GM23248 (cell line): ENCODE results near the gene HACE1. TPM values are rescaled to one million over a fixed set of nuclear protein-coding genes. Genes with fewer than 3 reads are reported as not detected.
"Not testable (repeated sequence)": the region's sequence is repeated elsewhere in the genome, so short reads cannot be mapped to it uniquely, and the experiment has no call there.

ENCODE experiments used
- DNase-seq: peaks from one replicate; pipeline ENCODE4 v3.0.0-alpha.2; 2015
- H2AFZ ChIP-seq: fragments of 200-600 bp; sonication (generic); 2 replicates; pipeline ENCODE4 v1.6.1; 2016; ENCODE audit warnings: antibody characterized with exemption
- H3F3A ChIP-seq: fragments of 200-600 bp; sonication (generic); 2 replicates; pipeline ENCODE4 v1.6.1; 2016; ENCODE audit warnings: mild to moderate bottlenecking, antibody characterized with exemption, mixed run types; ENCODE audit not compliant: insufficient read depth
- H3K27ac ChIP-seq: fragments of 200-600 bp; sonication (generic); 2 replicates; pipeline ENCODE4 v1.5.1; 2016; ENCODE audit warnings: mild to moderate bottlenecking
- H3K27me3 ChIP-seq: fragments of 200-600 bp; sonication (generic); replicated peaks from 2 replicates; pipeline ENCODE4 v1.6.1; 2016; ENCODE audit warnings: mild to moderate bottlenecking; ENCODE audit not compliant: insufficient read depth
- H3K36me3 ChIP-seq: fragments of 200-600 bp; sonication (generic); 2 replicates; pipeline ENCODE4 v1.6.1; 2016; ENCODE audit warnings: low read depth, mild to moderate bottlenecking
- H3K4me1 ChIP-seq: fragments of 200-600 bp; sonication (generic); 2 replicates; pipeline ENCODE4 v1.6.1; 2016; ENCODE audit warnings: mild to moderate bottlenecking; ENCODE audit not compliant: insufficient read depth
- H3K4me2 ChIP-seq: fragments of 200-600 bp; sonication (generic); one replicate; pipeline ENCODE4 v1.6.1; 2016; ENCODE audit warnings: mild to moderate bottlenecking; ENCODE audit not compliant: unreplicated experiment
- H3K4me3 ChIP-seq: fragments of 200-600 bp; sonication (generic); 2 replicates; pipeline ENCODE4 v1.5.1; 2016; ENCODE audit warnings: mild to moderate bottlenecking
- H3K79me2 ChIP-seq: fragments of 200-600 bp; sonication (generic); 2 replicates; pipeline ENCODE4 v1.6.1; 2016; ENCODE audit warnings: mild to moderate bottlenecking; ENCODE audit not compliant: insufficient read depth
- H3K9ac ChIP-seq: fragments of 200-600 bp; sonication (generic); 2 replicates; pipeline ENCODE4 v1.6.1; 2016; ENCODE audit warnings: mild to moderate bottlenecking
- H3K9me2 ChIP-seq: fragments of 200-600 bp; sonication (generic); 2 replicates; pipeline ENCODE4 v1.6.1; 2016; ENCODE audit warnings: mixed run types, mild to moderate bottlenecking, moderate library complexity; ENCODE audit not compliant: insufficient read depth
- H3K9me3 ChIP-seq: fragments of 200-600 bp; sonication (generic); one replicate; pipeline ENCODE4 v1.6.1; 2017; ENCODE audit warnings: low read depth
- H4K20me1 ChIP-seq: fragments of 200-600 bp; sonication (generic); 2 replicates; pipeline ENCODE4 v1.6.0; 2016; ENCODE audit not compliant: insufficient read depth
- EZH2 ChIP-seq: fragments of 200-600 bp; sonication (generic); IDR thresholded peaks from 2 replicates; pipeline ENCODE4 v1.6.1; 2018; ENCODE audit warnings: antibody characterized with exemption, mild to moderate bottlenecking; ENCODE audit not compliant: insufficient read depth, poor library complexity, severe bottlenecking
- EZH2phosphoT487 ChIP-seq: fragments of 200-600 bp; sonication (generic); IDR thresholded peaks from 2 replicates; pipeline ENCODE4 v1.6.1; 2018; ENCODE audit warnings: antibody characterized with exemption, moderate library complexity, mild to moderate bottlenecking, low read depth; ENCODE audit not compliant: insufficient read depth
- WGBS, 2 experiments: methylation state at CpG; one replicate each; pipeline ENCODE4 v1.1.6; 2015 to 2017; ENCODE audit warnings: low lambda C conversion rate in 2 of 2, low coverage in 1 of 2; ENCODE audit errors: missing lambda C conversion rate in 2 of 2; 5-methylcytosine and 5-hydroxymethylcytosine counted together
- in situ Hi-C: fragments of 300-500 bp; cut with MboI; formaldehyde crosslinking; loops from 2 replicates; pipeline ENCODE4 v1.15.0; 2020
- polyA plus RNA-seq: library from polyadenylated mRNA; unstranded; fragments of >200 nt; fragmentation: Nextera tagmentation; extraction: Ambion mirVana; gene quantifications from 2 replicates; pipeline ENCODE4 v1.2.1, GENCODE V29; 2016
- total RNA-seq: library from RNA; depleted of rRNA; stranded (reverse); fragments of >200 nt; shearing (Covaris generic); gene quantifications from 2 replicates; pipeline ENCODE4 v1.2.3, GENCODE V29; 2014

Gene HACE1
- total and polyA plus RNA-seq, 2 experiments from 2014 or later: 7.7 to 13.3 TPM

GRCh38 chr6:104835782-104836181 is 23.9 kb downstream of the HACE1 start:
- Histone ChIP-seq H3K4me2 (no peak overlapping the region), H3K9me2 (no peaks in the 10 kb centered on the region), H3K9ac (no peak overlapping the region), H2AFZ (no peak overlapping the region), H3K27ac (no peak overlapping the region), H3K9me3 (no peaks in the 10 kb centered on the region), H3K4me1 (no peaks in the 10 kb centered on the region), H3K27me3 (no peaks in the 10 kb centered on the region), H3K79me2 (no peaks in the 10 kb centered on the region; the same call in 1 of the 2 replicates), H4K20me1 (no peaks in the 10 kb centered on the region), H3F3A (no peaks in the 10 kb centered on the region), H3K36me3 (0 out of 2 replicates have a peak, but pooled peaks cover 18% of the 10 kb centered on the region), H3K4me3 (no peak overlapping the region)
- TF ChIP-seq EZH2 (no peak), EZH2phosphoT487 (no peak)
- in situ Hi-C loops: no loop called here
- no peak for DNase-seq

- Histone ChIP-seq H3K27ac (no peak overlapping the region), H3K9ac (no peak overlapping the region), H3F3A (no peaks in the 10 kb centered on the region), H3K4me2 (no peak overlapping the region), H3K9me3 (no peaks in the 10 kb centered on the region), H3K4me3 (no peak overlapping the region), H3K79me2 (no peaks in the 10 kb centered on the region), H3K36me3 (0 out of 2 replicates have a peak, but pooled peaks cover 14% of the 10 kb centered on the region), H3K9me2 (no peaks in the 10 kb centered on the region; the same call in 1 of the 2 replicates), H3K27me3 (no peaks in the 10 kb centered on the region), H2AFZ (no peak overlapping the region), H4K20me1 (no peaks in the 10 kb centered on the region), H3K4me1 (no peaks in the 10 kb centered on the region)
- DNase-seq: no peak
- WGBS, 2 experiments: 97 to 100% methylated on average over 1 of the region's 1 CpG
- TF ChIP-seq EZH2 (no peak), EZH2phosphoT487 (no peak)
- in situ Hi-C loops: no loop called here
These were observed 30.3 kb downstream of the HACE1 start for GRCh38 chr6:104829183-104829958.

GRCh38 chr6:104828478-104828877 is 31.2 kb downstream of the HACE1 start:
- H3K9me2 ChIP-seq: no peaks in the 10 kb centered on the region; the same call in 1 of the 2 replicates
- no peak for TF ChIP-seq EZH2phosphoT487
- in situ Hi-C loops: no loop called here
- H3K79me2 ChIP-seq: no peaks in the 10 kb centered on the region
- no peak overlapping the region for H3K4me2 ChIP-seq
- WGBS, 2 experiments: 52 to 57% methylated on average over 1 of the region's 1 CpG
- H3K9ac ChIP-seq: no peak overlapping the region
- no peaks in the 10 kb centered on the region for H4K20me1 ChIP-seq
- no peak for DNase-seq
- no peaks in the 10 kb centered on the region for H3K9me3 ChIP-seq
- H3F3A ChIP-seq: no peaks in the 10 kb centered on the region
- H3K27ac ChIP-seq: no peak overlapping the region
- no peak overlapping the region for H2AFZ ChIP-seq
- no peak overlapping the region for H3K4me3 ChIP-seq
- H3K36me3 ChIP-seq: 0 out of 2 replicates have a peak, but pooled peaks cover 14% of the 10 kb centered on the region
- no peaks in the 10 kb centered on the region for H3K27me3 ChIP-seq
- no peaks in the 10 kb centered on the region for H3K4me1 ChIP-seq

- H3K4me1 ChIP-seq, in situ Hi-C loops, H3K9ac ChIP-seq, H3K9me2 ChIP-seq, DNase-seq, H4K20me1 ChIP-seq, H3K36me3 ChIP-seq, H3K27me3 ChIP-seq, H3K4me2 ChIP-seq, H3K79me2 ChIP-seq, H3K4me3 ChIP-seq, H2AFZ ChIP-seq, H3K9me3 ChIP-seq, H3K27ac ChIP-seq, H3F3A ChIP-seq: not testable (repeated sequence)
- WGBS, 2 experiments: 96 to 98% methylated on average over 4 of the region's 4 CpGs
These were observed 38.9 kb downstream of the HACE1 start for GRCh38 chr6:104820820-104821219.

GRCh38 chr6:104816125-104816524 is 43.6 kb downstream of the HACE1 start:
- no peak overlapping the region for H3K9ac ChIP-seq
- WGBS, 2 experiments: 93 to 96% methylated on average over 3 of the region's 3 CpGs
- H3K9me3 ChIP-seq: no peaks in the 10 kb centered on the region
- no peak overlapping the region for H2AFZ ChIP-seq
- no peak overlapping the region for H3K27ac ChIP-seq
- no peak for DNase-seq
- peaks cover 9% of the 10 kb centered on the region; the same call in 1 of the 2 replicates for H3K79me2 ChIP-seq
- H4K20me1 ChIP-seq: no peaks in the 10 kb centered on the region
- no peaks in the 10 kb centered on the region for H3K4me1 ChIP-seq
- no peaks in the 10 kb centered on the region for H3K9me2 ChIP-seq
- no peaks in the 10 kb centered on the region for H3F3A ChIP-seq
- H3K36me3 ChIP-seq: no peaks in the 10 kb centered on the region; the same call in 1 of the 2 replicates
- TF ChIP-seq EZH2 (no peak), EZH2phosphoT487 (no peak)
- no peak overlapping the region for H3K4me3 ChIP-seq
- in situ Hi-C loops: no loop called here
- no peaks in the 10 kb centered on the region for H3K27me3 ChIP-seq
- H3K4me2 ChIP-seq: no peak overlapping the region
